ENCODE results near the gene TNIK. TPM values are rescaled to one million over a fixed set of nuclear protein-coding genes. Genes with fewer than 3 reads are reported as not detected.

The TNIK gene
- total and polyA plus RNA-seq, 8 donors, result 2.1 to 40.2 (median 10.1) TPM

GRCh38 chr3:171442184-171442583, 18.0 kb downstream of the TNIK start:
- intact Hi-C loops (cut with DNase I; ENCODE audit: low total_unique reads), result no loop called here
- WGBS, 5 donors, result 57 to 71% (median 64%) methylated on average over 2 of the region's 2 CpGs

GRCh38 chr3:171441381-171441780, 18.8 kb downstream of the TNIK start:
- Histone ChIP-seq H3K36me3 (no peaks in the 10 kb centered on the region), H3K9me3 (no peaks in the 10 kb centered on the region), H3K4me1 (peaks cover 0 to 29% (median 5%) of the 10 kb centered on the region in 4 donors), H3K27ac (no peak overlapping the region), H3K27me3 (no peaks in the 10 kb centered on the region), H3K4me3 (no peak overlapping the region)
- intact Hi-C loops (cut with DNase I; ENCODE audit: low total_unique reads), result no loop called here
- DNase-seq, result no peak
- TF ChIP-seq POLR2AphosphoS5 (IDR thresholded peaks at IDR 0.05) (no peak), CTCF (IDR thresholded peaks at IDR 0.05) (no peak), EP300 (IDR thresholded peaks at IDR 0.05) (no peak), POLR2A (IDR thresholded peaks at IDR 0.05) (no peak)
- WGBS, 5 donors, result 66 to 89% (median 82%) methylated on average over 3 of the region's 3 CpGs

More at GRCh38 chr3:171442184-171442583, 18.0 kb downstream of the TNIK start:
- Histone ChIP-seq H3K4me1 (peaks cover 0 to 22% (median 5%) of the 10 kb centered on the region in 4 donors), H3K4me3 (no peak overlapping the region), H3K27me3 (no peaks in the 10 kb centered on the region), H3K9me3 (no peaks in the 10 kb centered on the region), H3K36me3 (no peaks in the 10 kb centered on the region), H3K27ac (no peak overlapping the region)
- TF ChIP-seq EP300 (IDR thresholded peaks at IDR 0.05), result no peak
- TF ChIP-seq CTCF (IDR thresholded peaks at IDR 0.05), result no peak
- no peak for TF ChIP-seq POLR2AphosphoS5 (IDR thresholded peaks at IDR 0.05)
- no peak for TF ChIP-seq POLR2A (IDR thresholded peaks at IDR 0.05)
- no peak for DNase-seq

GRCh38 chr3:171439996-171440395, 20.2 kb downstream of the TNIK start:
- Histone ChIP-seq H3K4me3 (no peak overlapping the region), H3K9me3 (no peaks in the 10 kb centered on the region), H3K36me3 (no peaks in the 10 kb centered on the region), H3K4me1 (peaks cover 0 to 34% (median 5%) of the 10 kb centered on the region in 4 donors), H3K27me3 (no peaks in the 10 kb centered on the region), H3K27ac (no peak overlapping the region)
- intact Hi-C loops (cut with DNase I; ENCODE audit: low total_unique reads), result no loop called here
- no peak for DNase-seq
- TF ChIP-seq CTCF (IDR thresholded peaks at IDR 0.05) (no peak), EP300 (IDR thresholded peaks at IDR 0.05) (no peak), POLR2A (IDR thresholded peaks at IDR 0.05) (no peak), POLR2AphosphoS5 (IDR thresholded peaks at IDR 0.05) (no peak)
- WGBS, 5 donors, result 93 to 100% (median 94%) methylated on average over 2 of the region's 2 CpGs

GRCh38 chr3:171437115-171437756, 23.0 kb downstream of the TNIK start:
- no peaks in the 10 kb centered on the region for H3K9me3 ChIP-seq
- no peak for TF ChIP-seq CTCF (IDR thresholded peaks at IDR 0.05)
- no peak for DNase-seq
- H3K27me3 ChIP-seq, result no peaks in the 10 kb centered on the region
- intact Hi-C loops (cut with DNase I; ENCODE audit: low total_unique reads), result no loop called here
- H3K27ac ChIP-seq, result no peak overlapping the region
- H3K36me3 ChIP-seq, result no peaks in the 10 kb centered on the region
- no peak overlapping the region for H3K4me3 ChIP-seq
- H3K4me1 ChIP-seq, result peaks cover 0 to 24% (median under 1%) of the 10 kb centered on the region in 4 donors
- 66 to 77% (median 69%) methylated on average over 3 of the region's 3 CpGs for WGBS, 5 donors

Measured in stomach (tissue), 9 donors.